IMR-90 (cell line): ENCODE measurements around the gene IMPG2. TPM values are rescaled to one million over a fixed set of nuclear protein-coding genes. Genes with fewer than 3 reads are reported as not detected.

Experiments
- ATAC-seq: fragments of 200-7000 bp; cut with Tn5 transposase; 2 replicates; pipeline ENCODE4 v1.9.1; 2020; ENCODE audit warnings: low read depth, mild to moderate bottlenecking, moderate library complexity
- BruUV-seq: library from RNA; stranded (reverse); fragments of 400-500 nt; replicated peaks from 2 replicates; lab custom pipeline; 2021; lab: Mats Ljungman, UMichigan
- CTCF ChIA-PET: fragments of 300-600 bp; formaldehyde crosslinking; extraction: SDS; loops from one replicate; lab custom pipeline; 2021; ENCODE audit warnings: antibody characterized with exemption; lab: Yijun Ruan, JAX
- POLR2A ChIA-PET: fragments of 300-600 bp; sonication (Branson Sonifier 250); formaldehyde crosslinking; loops from one replicate; lab custom pipeline; 2022; ENCODE audit warnings: antibody characterized with exemption; ENCODE audit not compliant: unreplicated experiment; lab: Charles Lee
- DNase-seq: peaks from one replicate; pipeline ENCODE4 v3.0.0; 2013
- H2AFZ ChIP-seq: replicated peaks from 2 replicates; pipeline ENCODE3; 2013; ENCODE audit warnings: low read length, mild to moderate bottlenecking; ENCODE audit not compliant: poor library complexity
- H2AK5ac ChIP-seq: 2 replicates; pipeline ENCODE4 v1.6.1; 2013; ENCODE audit warnings: low read depth, low read length, inconsistent platforms
- H2AK9ac ChIP-seq: replicated peaks from 2 replicates; pipeline ENCODE3; 2013; ENCODE audit warnings: mild to moderate bottlenecking, low read depth, low read length, moderate library complexity; ENCODE audit not compliant: poor library complexity
- H2BK120ac ChIP-seq: 2 replicates; pipeline ENCODE4 v1.6.1; 2013; ENCODE audit warnings: low read depth, low read length, inconsistent platforms
- H2BK15ac ChIP-seq: 3 replicates; pipeline ENCODE4 v1.6.1; 2013; ENCODE audit warnings: low read depth, low read length, inconsistent platforms
- H2BK20ac ChIP-seq: 2 replicates; pipeline ENCODE4 v1.6.1; 2013; ENCODE audit warnings: low read depth, mild to moderate bottlenecking, inconsistent platforms, low read length, moderate library complexity
- H2BK5ac ChIP-seq: 2 replicates; pipeline ENCODE4 v1.6.1; 2013; ENCODE audit warnings: mild to moderate bottlenecking, low read depth, low read length, inconsistent platforms; ENCODE audit not compliant: poor library complexity, severe bottlenecking
- H3K14ac ChIP-seq: replicated peaks from 2 replicates; pipeline ENCODE4 v1.6.1; 2013; ENCODE audit warnings: low read depth, low read length, inconsistent platforms
- H3K18ac ChIP-seq: 2 replicates; pipeline ENCODE4 v1.6.1; 2013; ENCODE audit warnings: low read depth, low read length, control low read depth
- H3K23ac ChIP-seq: 2 replicates; pipeline ENCODE4 v1.6.1; 2013; ENCODE audit warnings: low read depth, low read length, inconsistent platforms
- H3K27ac ChIP-seq: 2 replicates; pipeline ENCODE4 v1.5.1; 2013; ENCODE audit warnings: mild to moderate bottlenecking, control low read depth, low read length; ENCODE audit not compliant: insufficient read depth
- H3K27me3 ChIP-seq: 2 replicates; pipeline ENCODE4 v1.6.1; 2013; ENCODE audit warnings: low read length; ENCODE audit not compliant: control insufficient read depth, insufficient read depth
- H3K36me3 ChIP-seq: 2 replicates; pipeline ENCODE4 v1.6.1; 2013; ENCODE audit warnings: low read length, mixed read lengths; ENCODE audit not compliant: control insufficient read depth, insufficient read depth
- H3K4ac ChIP-seq: 2 replicates; pipeline ENCODE4 v1.6.1; 2013; ENCODE audit warnings: low read depth, low read length, inconsistent platforms
- H3K4me1 ChIP-seq: 2 replicates; pipeline ENCODE4 v1.6.1; 2013; ENCODE audit warnings: low read length, mixed read lengths; ENCODE audit not compliant: control insufficient read depth, insufficient read depth
- H3K4me2 ChIP-seq: 2 replicates; pipeline ENCODE4 v1.6.1; 2013; ENCODE audit warnings: low read depth, mild to moderate bottlenecking, control low read depth, low read length, moderate library complexity
- H3K4me3 ChIP-seq: 2 replicates; pipeline ENCODE4 v1.5.1; 2013; ENCODE audit warnings: low read depth, mild to moderate bottlenecking, control low read depth, low read length, moderate library complexity; ENCODE audit not compliant: insufficient read depth
- H3K56ac ChIP-seq: 2 replicates; pipeline ENCODE4 v1.6.1; 2013; ENCODE audit warnings: low read length, inconsistent platforms; ENCODE audit not compliant: insufficient read depth; ENCODE audit errors: extremely low read depth
- H3K79me1 ChIP-seq, 2 experiments: 2 replicates each; pipeline ENCODE4 v1.6.1; 2013; ENCODE audit warnings: low read length in 2 of 2, inconsistent platforms in 1 of 2, low read depth in 1 of 2
- H3K9ac ChIP-seq: 2 replicates; pipeline ENCODE4 v1.6.1; 2013; ENCODE audit warnings: low read depth, low read length, control low read depth
- H3K9me1 ChIP-seq: 2 replicates; pipeline ENCODE4 v1.6.1; 2013; ENCODE audit warnings: low read length, inconsistent platforms; ENCODE audit not compliant: insufficient read depth
- H3K9me3 ChIP-seq: 2 replicates; pipeline ENCODE4 v1.6.1; 2013; ENCODE audit warnings: low read length; ENCODE audit not compliant: control insufficient read depth, insufficient read depth
- H4K20me1 ChIP-seq: 2 replicates; pipeline ENCODE4 v1.6.1; 2013; ENCODE audit warnings: low read length, inconsistent platforms; ENCODE audit not compliant: insufficient read depth
- H4K5ac ChIP-seq: 2 replicates; pipeline ENCODE4 v1.6.1; 2013; ENCODE audit warnings: mild to moderate bottlenecking, low read depth, low read length, control low read depth
- H4K8ac ChIP-seq, 2 experiments: 2 replicates each; pipeline ENCODE4 v1.6.1; 2013; ENCODE audit warnings: low read depth in 2 of 2, low read length in 2 of 2, control low read depth in 1 of 2, inconsistent platforms in 1 of 2
- H4K91ac ChIP-seq: 2 replicates; pipeline ENCODE4 v1.6.1; 2013; ENCODE audit warnings: low read depth, low read length, inconsistent platforms; ENCODE audit not compliant: insufficient read depth
- BHLHE40 ChIP-seq: fragments of 150-350 bp; IDR thresholded peaks from 2 replicates; pipeline ENCODE4 v1.6.1; 2016; ENCODE audit warnings: mild to moderate bottlenecking, low read depth, low read length
- CEBPB ChIP-seq: IDR thresholded peaks from 2 replicates; pipeline ENCODE4 v1.6.1; 2012; ENCODE audit warnings: low read depth, low read length, improper control_type of control experiment
- CHD1 ChIP-seq: IDR thresholded peaks from 2 replicates; pipeline ENCODE4 v1.6.1; 2012; ENCODE audit warnings: low read depth, low read length, improper control_type of control experiment
- CTCF ChIP-seq: conservative IDR thresholded peaks from 2 replicates; pipeline ENCODE4 v1.5.1; 2012; ENCODE audit warnings: mild to moderate bottlenecking, low read depth, low read length, improper control_type of control experiment
- ELK1 ChIP-seq: fragments of 150-350 bp; IDR thresholded peaks from 2 replicates; pipeline ENCODE4 v1.6.1; 2016; ENCODE audit warnings: low read depth, mild to moderate bottlenecking, low read length, moderate library complexity, borderline replicate concordance
- FOS ChIP-seq: fragments of 150-350 bp; IDR thresholded peaks from 2 replicates; pipeline ENCODE4 v1.6.1; 2016; ENCODE audit warnings: low read depth, low read length
- MAFK ChIP-seq: IDR thresholded peaks from 2 replicates; pipeline ENCODE4 v1.6.1; 2012; ENCODE audit warnings: low read depth, low read length, improper control_type of control experiment
- MAZ ChIP-seq: IDR thresholded peaks from 2 replicates; pipeline ENCODE4 v1.6.1; 2012; ENCODE audit warnings: low read depth, mild to moderate bottlenecking, low read length, improper control_type of control experiment, moderate library complexity, borderline replicate concordance
- MXI1 ChIP-seq: IDR thresholded peaks from 2 replicates; pipeline ENCODE4 v1.6.1; 2012; ENCODE audit warnings: low read depth, mild to moderate bottlenecking, low read length, moderate library complexity, borderline replicate concordance
- NFE2L2 ChIP-seq: fragments of 150-350 bp; IDR thresholded peaks from 2 replicates; pipeline ENCODE4 v1.6.1; 2016; ENCODE audit warnings: low read depth, mild to moderate bottlenecking, low read length
- POLR2A ChIP-seq: IDR thresholded peaks from 2 replicates; pipeline ENCODE4 v1.6.1; 2012; ENCODE audit warnings: mild to moderate bottlenecking, low read depth, low read length
- RAD21 ChIP-seq: IDR thresholded peaks from 2 replicates; pipeline ENCODE4 v1.6.1; 2012; ENCODE audit warnings: low read length, improper control_type of control experiment
- RCOR1 ChIP-seq: IDR thresholded peaks from 2 replicates; pipeline ENCODE4 v1.6.1; 2012; ENCODE audit warnings: mild to moderate bottlenecking, low read length, improper control_type of control experiment; ENCODE audit not compliant: insufficient replicate concordance
- RFX5 ChIP-seq: IDR thresholded peaks from 2 replicates; pipeline ENCODE4 v1.8.0; 2012; ENCODE audit warnings: low read depth, mild to moderate bottlenecking, low read length, moderate library complexity
- SMC3 ChIP-seq: fragments of 150-350 bp; IDR thresholded peaks from 2 replicates; pipeline ENCODE4 v1.6.1; 2016; ENCODE audit warnings: low read depth, mild to moderate bottlenecking, antibody characterized with exemption, low read length, moderate library complexity
- USF2 ChIP-seq: fragments of 150-350 bp; IDR thresholded peaks from 2 replicates; pipeline ENCODE4 v1.6.1; 2017; ENCODE audit warnings: mild to moderate bottlenecking, antibody characterized with exemption, low read length, low read depth
- dilution Hi-C: fragments of 300-500 bp; cut with HindIII; formaldehyde crosslinking; loops from one replicate; pipeline ENCODE4 v1.14.3; 2018; ENCODE audit warnings: low sequenced_read_pairs; ENCODE audit not compliant: unreplicated experiment
- in situ Hi-C: fragments of 300-500 bp; cut with MboI; formaldehyde crosslinking; loops from 3 replicates; pipeline ENCODE4 v1.14.3; 2019; ENCODE audit warnings: low sequenced_read_pairs, inconsistent platforms, mixed read lengths
- intact Hi-C: fragments of 100-400 bp; cut with micrococcal nuclease; formaldehyde crosslinking; loops from 2 replicates; pipeline ENCODE4 v1.10.0; 2022
- polyA plus RNA-seq, 3 experiments: library from polyadenylated mRNA; depleted of rRNA; stranded (reverse); fragments of >200 nt; gene quantifications; 2 replicates each; pipeline ENCODE4 v1.2.3, GENCODE V29; 2012; ENCODE audit warnings: low replicate concordance in 1 of 3
- total RNA-seq: library from RNA; depleted of rRNA; stranded (reverse); fragments of >200 nt; gene quantifications from 2 replicates; pipeline ENCODE4 v1.2.3, GENCODE V29; 2012

Gene IMPG2
- total and polyA plus RNA-seq, 2 of the 4 experiments (the other 2 are of a cell fraction), result 0.10 to 0.18 TPM

- H3K4me2 ChIP-seq, result no peak overlapping the region
- no peak for TF ChIP-seq RFX5
- no peak for TF ChIP-seq FOS
- TF ChIP-seq NFE2L2, result no peak
- no peak for TF ChIP-seq MAFK
- no peak for TF ChIP-seq BHLHE40
- no peak for TF ChIP-seq CEBPB
- TF ChIP-seq CHD1, result no peak
- no peak for TF ChIP-seq RAD21
- no peak for TF ChIP-seq CTCF
- no peak for TF ChIP-seq MXI1
- TF ChIP-seq SMC3, result no peak
- TF ChIP-seq POLR2A, result no peak
- TF ChIP-seq ELK1, result no peak
- no peak for TF ChIP-seq RCOR1
- no peak for TF ChIP-seq MAZ
- TF ChIP-seq USF2, result no peak
- H3K36me3 ChIP-seq, result no peaks in the 10 kb centered on the region
- H3K9me3 ChIP-seq, result no peaks in the 10 kb centered on the region
- POLR2A ChIA-PET, result no interaction called here
- H4K5ac ChIP-seq, result no peak overlapping the region
- dilution Hi-C loops (no loop called here), in situ Hi-C loops (no loop called here), intact Hi-C loops (no loop called here)
- no peak overlapping the region for H2AK5ac ChIP-seq
- no peak overlapping the region for H2BK15ac ChIP-seq
- no TSS peak for BruUV-seq
- no peak overlapping the region for H2BK5ac ChIP-seq
- H4K20me1 ChIP-seq, result no peaks in the 10 kb centered on the region
- no peak overlapping the region for H2BK20ac ChIP-seq
- no peak overlapping the region for H3K18ac ChIP-seq
- no peak overlapping the region for H3K4me3 ChIP-seq
- H2AFZ ChIP-seq, result no peak overlapping the region
- CTCF ChIA-PET, result no interaction called here
- DNase-seq (no peak), ATAC-seq (no peak)
- H3K79me1 ChIP-seq, result no peaks in the 10 kb centered on the region
- H3K27ac ChIP-seq, result no peak overlapping the region
- H2AK9ac ChIP-seq, result no peak overlapping the region
- H3K4ac ChIP-seq, result no peak overlapping the region
- H4K91ac ChIP-seq, result no peak overlapping the region
- H3K56ac ChIP-seq, result no peak overlapping the region
- no peaks in the 10 kb centered on the region; the same call in 1 of the 2 replicates for H3K27me3 ChIP-seq
- H3K14ac ChIP-seq, result no peak overlapping the region
- H2BK120ac ChIP-seq, result no peak overlapping the region
- H3K9me1 ChIP-seq, result peaks cover 4% of the 10 kb centered on the region; the same call in 1 of the 2 replicates
- no peak overlapping the region for H3K23ac ChIP-seq
- no peak overlapping the region for H4K8ac ChIP-seq
- no peak overlapping the region for H3K9ac ChIP-seq
- no peaks in the 10 kb centered on the region for H3K4me1 ChIP-seq
Measured at GRCh38 chr3:101177577-101177976, 142.8 kb downstream of the IMPG2 start.
